HepG2 (cell line): Measurements from ENCODE around the gene TEKT2. TPM values are rescaled to one million over a fixed set of nuclear protein-coding genes. Genes with fewer than 3 reads are reported as not detected.

Experiments used
- CENPT ChIP-seq: sonication (generic); formaldehyde crosslinking; IDR thresholded peaks from 2 replicates; pipeline ENCODE4 v1.8.0; 2022; ENCODE audit warnings: low read depth, mild to moderate bottlenecking, moderate library complexity, missing genetic modification reagents
- DNMT1 ChIP-seq: sonication (generic); formaldehyde crosslinking; IDR thresholded peaks from 2 replicates; pipeline ENCODE4 v1.5.1; 2020; ENCODE audit warnings: mild to moderate bottlenecking, missing genetic modification reagents
- GFI1 ChIP-seq: sonication (generic); formaldehyde crosslinking; IDR thresholded peaks from 2 replicates; pipeline ENCODE4 v1.5.0; 2020; ENCODE audit warnings: missing genetic modification reagents, mild to moderate bottlenecking, borderline replicate concordance
- KMT2A ChIP-seq: sonication (generic); formaldehyde crosslinking; IDR thresholded peaks from 2 replicates; pipeline ENCODE4 v1.4.0; 2020; ENCODE audit warnings: missing genetic modification reagents
- NAIF1 ChIP-seq: sonication (generic); formaldehyde crosslinking; IDR thresholded peaks from 2 replicates; pipeline ENCODE4 v1.5.0; 2020; ENCODE audit warnings: mild to moderate bottlenecking, missing genetic modification reagents, borderline replicate concordance
- RCOR2 ChIP-seq: IDR thresholded peaks from 2 replicates; pipeline ENCODE4 v1.6.1; 2016; ENCODE audit warnings: missing biosample characterization, missing genetic modification reagents
- RELA ChIP-seq: sonication (generic); formaldehyde crosslinking; IDR thresholded peaks from 2 replicates; pipeline ENCODE4 v1.4.0; 2020; ENCODE audit warnings: missing genetic modification reagents
- SAFB2 ChIP-seq: sonication (generic); formaldehyde crosslinking; IDR thresholded peaks from 2 replicates; pipeline ENCODE4 v1.5.1; 2020; ENCODE audit warnings: missing genetic modification reagents, low read depth, mild to moderate bottlenecking, borderline replicate concordance
- SKIL ChIP-seq: sonication (generic); formaldehyde crosslinking; IDR thresholded peaks from 2 replicates; pipeline ENCODE4 v1.8.0; 2022; ENCODE audit warnings: missing genetic modification reagents, mild to moderate bottlenecking, moderate library complexity, borderline replicate concordance
- TEAD2 ChIP-seq: sonication (generic); formaldehyde crosslinking; IDR thresholded peaks from 2 replicates; pipeline ENCODE4 v1.9.0; 2021; ENCODE audit warnings: missing genetic modification reagents
- THAP11 ChIP-seq: IDR thresholded peaks from 2 replicates; pipeline ENCODE4 v1.6.1; 2016; ENCODE audit warnings: missing biosample characterization, missing genetic modification reagents
- THYN1 ChIP-seq: sonication (generic); formaldehyde crosslinking; IDR thresholded peaks from 2 replicates; pipeline ENCODE4 v1.8.1; 2023; ENCODE audit warnings: low read depth, mild to moderate bottlenecking, moderate library complexity, missing genetic modification reagents, borderline replicate concordance
- ZMAT5 ChIP-seq: sonication (generic); formaldehyde crosslinking; IDR thresholded peaks from 2 replicates; pipeline ENCODE4 v1.5.0; 2020; ENCODE audit warnings: mild to moderate bottlenecking, low read depth, missing genetic modification reagents, borderline replicate concordance
- ZNF224 ChIP-seq: sonication (generic); formaldehyde crosslinking; IDR thresholded peaks from 2 replicates; pipeline ENCODE4 v1.5.0; 2020; ENCODE audit warnings: mild to moderate bottlenecking, missing genetic modification reagents
- ZNF713 ChIP-seq: sonication (generic); formaldehyde crosslinking; IDR thresholded peaks from 2 replicates; pipeline ENCODE4 v1.4.0; 2020; ENCODE audit warnings: mild to moderate bottlenecking, missing genetic modification reagents
- ZNF75D ChIP-seq: sonication (generic); formaldehyde crosslinking; IDR thresholded peaks from 2 replicates; pipeline ENCODE4 v1.8.1; 2023; ENCODE audit warnings: missing genetic modification reagents, mild to moderate bottlenecking, borderline replicate concordance
- ZNF788 ChIP-seq: sonication (generic); formaldehyde crosslinking; IDR thresholded peaks from 2 replicates; pipeline ENCODE4 v1.5.0; 2020; ENCODE audit warnings: mild to moderate bottlenecking, missing genetic modification reagents, borderline replicate concordance
- ZUFSP ChIP-seq: sonication (generic); formaldehyde crosslinking; IDR thresholded peaks from 2 replicates; pipeline ENCODE4 v1.9.0; 2021; ENCODE audit warnings: missing genetic modification reagents, mild to moderate bottlenecking, borderline replicate concordance
- ZZZ3 ChIP-seq: sonication (generic); formaldehyde crosslinking; IDR thresholded peaks from 2 replicates; pipeline ENCODE4 v1.4.0; 2020; ENCODE audit warnings: missing genetic modification reagents, mild to moderate bottlenecking, borderline replicate concordance
- polyA plus RNA-seq, 8 experiments: library from polyadenylated mRNA; depleted of rRNA in 3 of 8; stranded (reverse) in 7 of 8; unstranded in 1 of 8; fragments of >200 nt; fragmentation: Illumina TruSeq in 4 of 8; extraction: Trizol in 4 of 8; gene quantifications; 2 replicates each; pipeline versions ENCODE4 v1.2.1 to v1.2.3, GENCODE V29; 2011 to 2016; ENCODE audit warnings: low read depth in 4 of 8, missing spikeins in 1 of 8, mixed read lengths in 1 of 8; ENCODE audit not compliant: insufficient read depth in 1 of 8
- total RNA-seq, 5 experiments: library from RNA; depleted of rRNA; stranded (reverse); fragments of >200 nt; fragmentation: Illumina TruSeq; extraction: Trizol; gene quantifications; 2 replicates each; pipeline ENCODE4 v1.2.3, GENCODE V29; 2016; ENCODE audit warnings: low read depth in 1 of 5
- TF ChIP-seq, protein P1 (sequence below): sonication (generic); formaldehyde crosslinking; IDR thresholded peaks from 2 replicates; pipeline ENCODE4 v1.5.0; 2020; ENCODE audit warnings: missing genetic modification reagents

The TEKT2 gene
- total and polyA plus RNA-seq, 2 of the 13 experiments (the other 11 are each of a cell fraction or from before 2014, with no cell fraction given): 0.31 to 0.38 TPM

GRCh38 chr1:36088577-36089392, 4.9 kb downstream of the TEKT2 start, which contains the start of gene ADPRS (continued):
- TF ChIP-seq SKIL (CRISPR knock-in tag): peak; percentile 42; the same call in 1 of the 2 replicates
- TF ChIP-seq THYN1: no peak
- TF ChIP-seq ZNF788: peak; percentile 97
- no peak for TF ChIP-seq ZMAT5
- TF ChIP-seq, protein P1, sequence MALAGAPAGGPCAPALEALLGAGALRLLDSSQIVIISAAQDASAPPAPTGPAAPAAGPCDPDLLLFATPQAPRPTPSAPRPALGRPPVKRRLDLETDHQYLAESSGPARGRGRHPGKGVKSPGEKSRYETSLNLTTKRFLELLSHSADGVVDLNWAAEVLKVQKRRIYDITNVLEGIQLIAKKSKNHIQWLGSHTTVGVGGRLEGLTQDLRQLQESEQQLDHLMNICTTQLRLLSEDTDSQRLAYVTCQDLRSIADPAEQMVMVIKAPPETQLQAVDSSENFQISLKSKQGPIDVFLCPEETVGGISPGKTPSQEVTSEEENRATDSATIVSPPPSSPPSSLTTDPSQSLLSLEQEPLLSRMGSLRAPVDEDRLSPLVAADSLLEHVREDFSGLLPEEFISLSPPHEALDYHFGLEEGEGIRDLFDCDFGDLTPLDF: peak; percentile 93
- TF ChIP-seq DNMT1 (CRISPR knock-in tag): peak; percentile 82; the same call in 1 of the 2 replicates
- 0 out of 2 replicates have a peak, but pooled peaks have one; percentile 64 for TF ChIP-seq ZNF224
- no peak for TF ChIP-seq ZUFSP (CRISPR knock-in tag)
- TF ChIP-seq ZNF75D (CRISPR knock-in tag): no peak
- peak; percentile 35; the same call in 1 of the 2 replicates for TF ChIP-seq RCOR2 (CRISPR knock-in tag)
- peak; percentile 85; the same call in 1 of the 2 replicates for TF ChIP-seq ZZZ3
- TF ChIP-seq CENPT (CRISPR knock-in tag): peak; percentile 70; the same call in 1 of the 2 replicates
- TF ChIP-seq THAP11 (CRISPR knock-in tag): peak; percentile 97
- TF ChIP-seq NAIF1 (CRISPR knock-in tag): peak; percentile 75; the same call in 1 of the 2 replicates
- TF ChIP-seq RELA (CRISPR knock-in tag): peak; percentile 89
- peak; percentile 97 for TF ChIP-seq SAFB2
- TF ChIP-seq ZNF713: peak; percentile 99
- no peak for TF ChIP-seq TEAD2
- 0 out of 2 replicates have a peak, but pooled peaks have one; percentile 71 for TF ChIP-seq GFI1 (CRISPR knock-in tag)
- TF ChIP-seq KMT2A (CRISPR knock-in tag): peak; percentile 91
